CD4-positive, alpha-beta T cell treated with Interferon alpha-2 for 1 hour (primary cell): ENCODE measurements around the gene SCGB2A2.

Source experiments
- DNase-seq, 2 donors: peaks; one replicate each; pipeline ENCODE4 v3.0.0-alpha.2; 2020 to 2022

Gene SCGB2A2

DNA sequence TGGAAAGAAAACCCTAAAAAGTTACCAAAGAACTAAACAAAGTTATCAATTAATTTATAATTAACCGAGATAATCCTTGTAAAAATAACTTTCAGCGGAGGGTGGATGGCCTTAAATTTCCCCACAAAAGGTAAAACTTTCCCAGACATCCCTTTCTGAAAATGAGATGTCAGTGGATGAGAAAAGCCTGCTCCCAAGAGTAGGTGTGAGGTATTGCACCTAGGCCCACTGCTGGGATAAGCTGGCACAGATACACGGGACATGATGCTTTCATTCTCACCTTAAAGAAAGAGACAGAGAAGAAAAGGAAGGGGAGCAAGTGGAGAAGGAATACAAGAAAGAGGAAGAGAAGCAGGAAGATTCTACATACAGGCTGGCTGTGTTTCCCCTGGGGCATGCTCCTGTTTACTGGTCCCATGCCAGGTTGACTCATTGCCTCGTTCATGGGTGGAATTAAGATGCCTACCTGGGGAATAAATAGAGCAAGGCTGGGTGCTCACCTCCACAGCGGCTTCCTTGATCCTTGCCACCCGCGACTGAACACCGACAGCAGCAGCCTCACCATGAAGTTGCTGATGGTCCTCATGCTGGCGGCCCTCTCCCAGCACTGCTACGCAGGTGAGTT is at the start of gene SCGB2A2:
TSS of gene SCGB2A2 (plus strand) at position 505 of the 625 bp plus-strand sequence. CDS start at position 564, 59 bp downstream.
- no peak for DNase-seq

DNA sequence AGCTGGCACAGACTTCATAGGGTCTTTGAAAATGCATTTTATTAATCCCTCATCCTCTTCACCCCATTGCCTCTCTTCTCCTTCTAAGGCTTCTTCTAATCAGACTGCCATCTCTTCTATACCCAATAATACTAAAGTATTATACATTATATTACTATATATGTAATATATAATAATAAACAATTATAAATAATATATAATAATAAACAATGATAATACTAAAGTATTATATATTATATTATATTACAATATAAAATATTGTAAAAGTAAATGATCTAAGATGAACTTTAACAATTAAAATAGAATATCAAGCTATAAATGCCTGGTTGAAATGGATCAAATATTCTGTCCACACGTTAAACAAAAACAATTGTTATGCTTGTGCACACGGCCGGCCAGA is 48.5 kb upstream of the SCGB2A2 start:
- no peak for DNase-seq

DNA sequence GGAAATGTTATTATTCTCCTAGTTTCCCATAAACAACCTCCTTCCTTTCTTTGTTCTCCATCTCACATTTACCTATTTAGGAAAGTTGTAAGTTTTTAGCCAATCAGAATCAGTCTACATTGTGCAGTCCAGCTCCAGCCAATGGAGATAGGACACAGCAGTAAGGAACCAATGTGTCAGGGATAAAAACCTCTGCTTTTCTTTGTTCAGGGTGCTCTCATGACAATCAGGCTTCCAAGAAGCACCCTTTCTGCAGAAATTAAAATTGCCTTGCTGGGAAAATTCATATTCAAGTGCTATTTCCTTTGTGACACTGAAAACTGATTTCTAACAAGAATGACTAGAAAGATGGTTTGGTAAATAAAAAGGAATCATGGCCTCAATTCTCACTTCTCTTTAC is 46.9 kb upstream of the SCGB2A2 start:
- no peak for DNase-seq

DNA sequence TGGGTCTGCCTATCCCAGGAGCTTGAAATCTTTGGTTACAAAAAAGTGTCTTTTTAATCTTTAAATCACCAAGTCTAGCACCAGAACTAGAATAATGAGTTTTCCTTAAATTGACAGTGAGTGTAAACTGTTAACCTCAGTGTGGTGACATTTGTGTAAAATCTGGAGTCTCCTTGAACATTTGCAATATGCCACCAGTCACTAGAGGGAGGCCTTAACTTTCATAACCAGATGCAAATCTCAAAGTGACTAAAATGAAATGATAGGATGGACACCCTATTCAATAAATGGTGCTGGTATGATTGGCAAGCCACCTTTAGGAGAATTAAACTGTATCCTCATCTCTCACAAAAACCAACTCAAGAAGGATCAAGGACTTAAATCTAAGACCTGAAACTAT is 36.2 kb upstream of the SCGB2A2 start:
- no peak for DNase-seq

DNA sequence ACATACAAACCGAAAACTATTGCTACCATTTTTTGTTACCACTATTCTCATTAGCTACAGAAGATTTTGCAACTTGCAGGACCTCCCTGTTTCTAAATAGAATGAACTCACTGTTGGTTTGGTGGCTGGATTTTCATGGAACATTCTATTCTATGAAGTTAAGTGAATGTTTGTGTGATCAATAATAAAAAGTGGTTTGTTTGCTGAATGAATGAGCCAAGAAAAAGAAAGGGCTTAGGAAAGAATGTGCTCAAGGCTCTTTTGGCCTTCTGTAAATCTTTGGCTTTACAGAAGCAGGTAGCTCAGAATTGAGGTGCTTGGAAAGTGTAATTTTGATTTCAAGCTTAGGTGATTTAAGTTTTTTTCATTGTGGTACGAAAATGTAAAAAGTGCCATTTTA is 33.8 kb upstream of the SCGB2A2 start:
- DNase-seq = no peak

DNA sequence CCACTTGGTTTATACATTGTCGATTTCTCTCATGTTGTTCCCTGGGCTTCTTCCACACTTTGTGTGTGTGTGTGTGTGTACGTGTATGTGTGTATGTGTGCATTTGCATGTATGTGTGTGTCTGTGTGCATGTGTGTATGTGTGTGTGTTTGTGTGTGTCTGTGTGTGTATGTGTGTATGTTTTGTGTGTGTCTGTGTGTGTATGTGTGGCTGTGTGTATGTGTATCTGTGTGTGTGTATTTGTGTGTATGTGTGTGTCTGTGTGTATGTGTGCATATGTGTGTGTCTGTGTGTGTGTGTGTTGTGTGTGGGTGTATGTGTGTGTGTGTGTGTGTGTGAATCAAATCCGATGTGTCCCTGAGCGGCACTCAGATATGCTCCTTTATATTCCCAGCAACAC is 32.5 kb upstream of the SCGB2A2 start:
- no peak for DNase-seq

DNA sequence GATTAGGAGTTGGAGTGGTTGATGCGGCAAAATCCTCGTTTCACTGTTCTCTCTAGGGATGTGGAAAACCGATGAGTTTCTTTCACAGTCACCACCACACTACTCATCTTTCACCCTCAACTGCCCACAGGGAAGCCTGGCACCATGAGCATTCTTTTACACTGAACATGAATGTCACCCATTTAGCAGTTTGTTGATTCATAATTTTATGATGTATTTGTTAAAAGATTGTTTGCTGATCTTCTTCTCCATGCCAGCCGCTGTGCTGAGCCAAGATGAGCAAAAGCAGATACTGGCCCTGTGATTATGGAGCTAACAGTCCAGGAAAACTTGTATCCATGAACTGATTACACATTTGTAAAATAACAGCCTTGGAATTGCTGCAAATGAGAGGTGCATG is 31.8 kb upstream of the SCGB2A2 start:
- DNase-seq = no peak

DNA sequence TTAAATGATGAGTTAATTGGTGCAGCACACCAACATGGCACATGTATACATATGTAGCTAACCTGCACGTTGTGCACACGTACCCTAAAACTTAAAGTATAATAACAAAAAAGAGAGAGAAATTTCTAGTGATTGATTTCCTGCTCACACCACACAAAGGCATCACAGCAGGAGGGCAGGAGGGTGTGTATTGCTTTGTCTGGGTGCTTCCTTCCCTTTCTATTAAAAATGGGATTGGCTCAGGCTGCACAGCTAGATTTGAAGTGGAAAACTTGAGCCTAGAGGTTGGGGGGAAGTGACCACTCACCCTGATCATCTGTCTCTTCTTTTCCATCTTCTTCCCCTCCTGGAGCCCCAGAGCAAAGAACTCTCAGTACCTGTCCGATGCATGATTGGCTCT is 28.9 kb upstream of the SCGB2A2 start:
- no peak for DNase-seq

DNA sequence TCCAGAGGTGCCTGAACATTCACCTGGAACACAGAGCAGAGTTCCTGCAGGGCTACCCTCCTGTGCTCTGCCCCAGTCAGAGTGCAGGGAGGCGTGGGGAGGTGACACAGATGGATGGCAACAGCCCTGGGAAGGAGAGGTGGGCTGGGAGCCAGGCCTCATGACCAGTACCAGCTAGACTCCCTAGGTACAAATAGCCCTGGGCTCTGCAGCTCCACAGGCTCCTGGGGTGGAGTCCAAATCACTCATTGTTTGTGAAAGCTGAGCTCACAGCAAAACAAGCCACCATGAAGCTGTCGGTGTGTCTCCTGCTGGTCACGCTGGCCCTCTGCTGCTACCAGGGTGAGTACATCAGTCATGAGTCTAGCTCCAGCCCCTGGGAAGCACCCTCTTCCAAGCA is 27.9 kb upstream of the SCGB2A2 start, which contains the start of gene SCGB1D2:
TSS of gene SCGB1D2 (plus strand) at position 219 of the 400 bp plus-strand sequence. CDS start at position 288, 69 bp downstream.
- DNase-seq = no peak

DNA sequence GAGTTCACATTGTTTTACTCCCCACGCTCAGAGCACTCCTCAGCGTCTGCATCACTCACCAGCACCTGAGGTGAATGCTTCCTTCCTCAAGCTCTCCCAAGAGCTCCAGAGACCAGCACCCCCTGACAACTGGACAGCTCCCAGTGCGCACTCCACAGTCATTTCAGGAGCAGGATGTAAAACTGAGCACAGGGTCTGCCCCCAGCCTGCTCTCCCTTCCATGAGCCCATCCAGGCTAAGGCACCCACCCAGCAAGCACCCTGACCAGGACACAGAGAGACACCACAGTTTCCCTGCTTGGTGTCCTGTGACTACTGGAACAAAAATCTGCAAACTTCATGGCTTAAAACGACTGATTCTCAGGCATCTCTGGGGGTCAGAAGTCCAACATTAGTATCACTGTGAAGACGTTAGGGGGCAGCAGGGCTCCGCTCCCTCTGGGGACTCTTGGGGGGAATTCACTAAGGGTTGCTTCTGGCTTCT is 24.6 kb upstream of the SCGB2A2 start:
- DNase-seq = no peak

DNA sequence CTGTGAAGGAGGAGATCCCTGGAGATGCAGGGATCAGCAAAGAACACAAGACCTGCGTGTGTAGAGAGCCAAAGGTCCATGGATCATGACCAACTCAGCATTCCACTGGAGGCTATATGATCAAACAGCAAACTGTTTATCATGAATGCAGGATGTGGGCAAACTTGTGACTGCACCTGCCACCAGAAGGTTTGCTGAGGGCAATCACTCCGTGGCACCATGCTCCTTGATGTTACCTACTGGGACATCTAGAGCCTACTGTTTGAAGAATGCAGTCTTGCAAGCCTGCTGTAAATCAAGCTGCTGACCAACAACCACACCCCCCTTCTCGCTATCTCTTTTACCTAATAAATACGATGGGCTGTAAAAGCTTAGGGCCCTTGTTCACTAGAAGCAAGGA is 18.3 kb upstream of the SCGB2A2 start:
- no peak for DNase-seq

DNA sequence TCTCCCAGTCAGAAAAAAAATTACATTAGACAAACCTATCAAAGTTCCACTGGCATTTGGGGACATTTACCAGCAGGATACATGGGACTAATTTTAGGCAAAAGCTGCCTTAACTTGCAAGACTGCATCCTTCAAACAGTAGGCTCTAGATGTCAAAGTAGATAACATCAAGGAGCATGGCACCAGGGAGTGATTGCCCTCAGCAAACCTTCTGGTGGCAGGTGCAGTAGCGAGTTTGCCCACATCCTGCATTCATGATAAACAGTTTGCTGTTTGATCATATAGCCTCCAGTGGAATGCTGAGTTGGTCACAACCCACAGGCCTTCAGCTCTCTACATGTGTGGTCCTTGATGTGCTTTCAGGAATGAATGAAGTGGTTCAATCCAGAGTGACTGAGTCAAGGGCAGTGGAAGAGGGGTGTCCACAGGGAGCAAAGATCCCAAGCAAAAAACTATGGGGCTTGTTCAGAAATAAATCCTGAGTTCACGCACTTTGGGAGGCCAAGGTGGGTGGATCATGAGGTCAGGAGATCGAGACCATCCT is 15.9 kb upstream of the SCGB2A2 start:
- DNase-seq = no peak

DNA sequence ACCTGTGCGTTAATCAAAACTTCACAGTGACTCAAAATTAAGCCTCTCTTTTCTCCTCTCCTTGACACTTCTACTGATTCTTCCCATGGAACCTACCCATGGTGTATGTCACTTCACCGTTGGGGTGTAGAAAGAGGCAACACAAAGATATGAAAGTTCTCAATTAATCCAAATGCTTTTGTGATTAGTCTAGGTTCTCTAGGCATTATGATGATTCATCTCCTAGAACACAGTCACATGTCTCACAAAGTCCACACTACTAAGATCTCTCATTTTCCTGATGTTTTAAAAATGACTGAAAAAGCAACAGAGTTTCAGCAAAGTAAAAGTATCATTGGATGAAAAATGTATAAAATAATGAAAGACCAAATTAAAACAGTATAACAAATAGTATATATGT is 13.7 kb upstream of the SCGB2A2 start:
- DNase-seq = no peak

DNA sequence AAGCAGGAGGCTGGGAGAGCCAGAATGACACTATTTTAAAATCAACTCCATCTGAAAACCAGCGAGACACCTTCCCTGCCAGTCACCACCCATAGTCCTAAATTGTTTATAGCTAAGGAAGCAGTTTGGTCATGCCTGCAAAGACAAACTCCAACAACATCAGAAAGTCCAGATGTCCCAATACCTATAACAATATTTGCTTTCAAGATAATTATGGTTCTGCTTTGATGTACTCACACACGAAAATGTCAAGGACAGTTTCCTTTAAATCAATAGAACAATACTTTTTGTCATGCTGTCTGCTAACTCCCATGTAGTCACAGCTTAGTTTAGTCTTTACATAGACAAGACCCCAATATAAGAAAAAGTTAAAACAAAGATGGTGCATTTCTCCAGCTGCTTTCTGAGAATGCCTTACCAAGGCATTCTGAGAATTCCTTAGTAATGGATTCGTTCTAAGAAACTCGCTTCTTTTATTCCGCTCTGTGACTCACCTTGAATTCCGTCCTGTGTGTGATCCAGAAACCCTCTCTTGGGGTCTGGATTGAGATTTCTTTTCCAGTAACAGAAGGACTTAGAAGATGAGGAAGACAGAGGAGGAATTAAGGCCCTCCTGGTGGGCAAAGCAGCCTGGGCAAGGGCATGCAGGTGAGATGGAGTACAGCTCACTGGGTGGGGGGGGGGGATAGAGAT is 9.6 kb upstream of the SCGB2A2 start:
- no peak for DNase-seq

DNA sequence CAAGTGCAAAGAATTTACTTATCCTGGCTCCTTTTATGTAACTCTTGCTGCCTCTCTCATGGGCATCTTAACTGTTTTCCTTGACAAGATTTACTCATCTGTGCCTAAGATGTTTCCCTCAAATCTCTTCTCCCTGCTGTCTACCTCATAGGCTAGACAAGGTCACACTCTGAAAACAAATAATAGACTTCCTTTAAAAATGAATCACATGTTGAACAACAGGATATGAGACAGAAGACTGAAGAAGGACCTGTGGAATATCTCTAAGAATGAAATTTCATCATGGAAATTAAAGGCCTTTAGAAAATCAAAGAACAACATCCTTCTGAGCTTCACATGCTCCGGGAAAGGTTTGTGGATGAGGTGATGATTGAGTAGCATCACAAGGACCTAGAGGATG is 6.0 kb upstream of the SCGB2A2 start:
- no peak for DNase-seq

DNA sequence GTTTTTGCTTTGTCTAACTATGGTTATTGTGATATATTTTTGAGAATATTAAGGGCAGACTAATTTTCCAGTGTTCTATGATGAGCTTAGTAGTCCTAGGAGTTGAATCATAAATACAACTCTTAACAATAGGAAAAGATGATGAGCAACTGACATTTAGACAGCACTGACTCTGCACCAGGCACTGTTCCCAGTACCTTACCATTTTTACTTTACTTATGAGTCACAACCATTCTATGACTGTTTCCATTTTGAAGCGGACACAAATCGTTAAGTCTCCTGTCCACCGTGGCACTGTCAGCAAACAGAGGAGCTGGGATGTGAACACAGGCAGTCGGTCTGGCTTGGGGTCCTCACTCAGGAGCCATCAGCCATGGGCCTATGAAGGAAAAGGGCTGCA is 3.4 kb upstream of the SCGB2A2 start:
- no peak for DNase-seq

DNA sequence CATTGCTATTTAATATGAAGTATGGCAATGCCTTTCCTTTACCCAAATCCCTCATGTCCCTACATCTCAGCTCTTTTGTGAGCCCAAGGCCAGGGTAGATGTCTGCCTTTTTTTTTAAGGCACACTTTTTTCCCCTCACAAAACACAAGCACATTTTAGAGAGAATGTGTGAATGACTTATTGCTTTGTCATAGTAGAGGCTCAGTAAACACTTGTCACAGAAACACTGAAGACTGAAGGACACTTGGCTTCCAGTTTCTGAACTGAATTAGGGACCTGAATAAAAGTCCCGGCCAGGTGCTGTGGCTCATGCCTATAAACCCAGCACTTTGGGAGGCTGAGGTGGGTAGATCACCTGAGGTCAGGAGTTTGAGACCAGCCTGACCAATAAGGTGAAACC is 2.9 kb upstream of the SCGB2A2 start:
- DNase-seq = no peak

DNA sequence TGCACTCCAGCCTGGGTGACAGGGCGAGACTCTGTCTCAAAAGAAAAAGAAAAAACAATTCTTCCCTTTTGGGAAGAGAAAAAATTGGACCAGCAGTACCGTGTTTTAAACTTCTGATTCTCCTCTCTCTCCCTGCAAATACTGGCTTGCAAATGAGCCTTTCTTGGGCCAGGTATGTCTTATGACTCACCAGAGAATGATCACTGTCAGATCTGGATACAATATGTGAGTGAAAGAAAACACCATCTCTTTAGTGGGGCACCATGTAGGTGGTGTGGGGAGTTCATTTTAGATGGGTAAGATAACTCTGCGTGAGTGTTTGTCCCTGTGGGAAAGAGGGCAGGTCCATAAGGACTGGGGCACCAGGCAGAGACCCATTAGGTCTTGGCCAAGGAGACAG is 2.4 kb upstream of the SCGB2A2 start:
- DNase-seq = no peak

DNA sequence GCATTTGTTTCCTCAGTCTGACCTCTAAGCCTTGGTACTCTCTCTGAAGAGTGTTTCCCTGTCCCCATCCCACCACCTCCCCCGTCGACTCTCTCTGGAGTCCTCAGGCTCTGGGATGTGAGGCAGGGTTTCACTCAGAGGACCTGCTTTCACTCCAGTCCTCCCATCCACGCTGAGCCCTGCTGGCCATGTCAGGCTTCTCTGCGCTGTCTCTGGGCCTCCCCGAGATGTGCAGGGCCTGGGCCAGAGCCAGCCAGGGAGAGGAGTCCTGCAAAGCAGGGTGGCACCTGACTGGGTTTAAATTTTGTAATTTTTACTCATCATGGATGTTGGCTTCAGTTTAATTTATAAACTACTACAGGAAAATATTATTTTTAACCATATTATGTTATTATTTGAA is 3.3 kb downstream of the SCGB2A2 start:
- DNase-seq = no peak

DNA sequence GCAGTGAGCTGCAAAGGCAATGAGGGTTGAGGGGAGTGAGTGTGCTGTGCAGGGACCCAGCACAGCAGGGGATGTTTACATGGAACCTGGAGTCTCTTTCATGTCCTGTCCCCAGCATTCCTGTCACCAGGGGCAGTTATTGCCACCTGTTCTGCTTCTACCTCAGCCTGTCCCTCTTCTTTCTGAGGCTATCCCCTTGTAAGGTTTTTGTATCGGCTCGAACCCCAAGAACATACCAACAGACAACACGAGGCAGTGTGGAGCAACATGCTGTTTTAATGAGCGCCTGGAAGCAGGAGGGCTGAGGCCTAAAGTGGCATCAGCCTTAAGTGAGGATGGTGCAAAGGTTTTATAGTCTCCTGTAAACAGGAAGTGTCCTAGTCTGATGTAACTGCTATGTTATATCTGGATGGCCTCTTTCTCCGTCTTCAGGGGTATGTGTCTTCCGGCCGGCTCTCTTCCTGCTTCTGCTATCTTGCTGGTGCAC is 3.9 kb downstream of the SCGB2A2 start:
- DNase-seq = no peak

DNA sequence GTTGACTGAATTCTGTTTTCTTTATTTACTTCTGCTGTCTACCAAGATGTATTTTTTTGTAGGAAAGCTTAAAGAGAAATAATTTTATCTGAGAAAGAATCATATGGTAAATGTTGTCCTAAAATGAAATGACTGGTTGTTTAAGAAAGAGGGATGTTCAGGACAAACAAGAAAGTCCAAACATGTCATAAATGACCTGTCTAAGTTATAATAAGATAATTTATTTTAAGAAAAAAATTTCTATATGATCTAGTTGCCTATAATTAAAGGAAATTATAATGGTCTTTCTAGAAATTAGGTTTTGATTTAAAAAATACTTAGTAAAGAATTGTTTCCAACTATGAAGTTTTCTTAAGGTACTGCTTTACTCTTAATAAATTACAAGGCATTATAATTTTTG is 10.5 kb downstream of the SCGB2A2 start:
- no peak for DNase-seq

DNA sequence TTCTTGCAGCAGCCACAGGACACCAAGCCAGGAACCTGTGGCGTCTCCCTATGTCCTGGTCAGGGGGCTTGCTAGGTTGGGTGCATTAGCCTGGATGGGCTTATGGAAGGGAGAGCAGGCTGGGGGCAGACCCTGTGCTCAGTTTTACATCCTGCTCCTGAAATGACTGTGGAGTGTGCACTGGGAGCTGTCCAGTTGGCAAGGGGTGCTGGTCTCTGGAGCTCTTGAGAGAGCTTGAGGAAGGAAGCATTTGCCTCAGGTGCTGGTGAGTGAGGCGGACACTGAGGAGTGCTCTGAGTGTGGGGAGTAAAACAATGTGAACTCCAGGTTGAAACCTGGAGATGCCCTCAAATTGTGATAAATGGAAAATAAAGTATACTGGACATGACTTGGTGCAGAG is 25.5 kb downstream of the SCGB2A2 start:
- DNase-seq = no peak

DNA sequence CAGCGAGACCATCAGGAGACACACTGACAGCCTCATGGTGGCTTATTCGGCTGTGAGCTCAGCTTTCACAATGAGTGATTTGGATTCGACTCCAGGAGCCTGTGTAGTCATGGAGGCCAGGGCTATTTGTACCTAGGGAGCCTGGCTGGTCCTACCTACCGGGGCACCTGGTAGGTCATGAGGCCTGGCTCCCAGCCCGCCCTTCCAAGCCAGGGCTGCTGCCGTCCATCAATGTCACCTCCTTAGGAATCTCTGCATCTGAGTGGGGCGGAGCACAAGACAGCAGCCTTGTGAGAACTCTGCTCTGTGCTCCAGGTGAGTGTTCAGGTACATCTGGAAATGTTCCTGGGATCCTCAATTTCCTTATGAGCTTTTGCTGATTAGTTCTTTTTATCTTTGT is 29.0 kb downstream of the SCGB2A2 start, which contains the start of gene SCGB1D4:
TSS of gene SCGB1D4 (minus strand) at position 101 of the 400 bp plus-strand sequence. CDS start at position 36, 65 bp downstream.
- no peak for DNase-seq

DNA sequence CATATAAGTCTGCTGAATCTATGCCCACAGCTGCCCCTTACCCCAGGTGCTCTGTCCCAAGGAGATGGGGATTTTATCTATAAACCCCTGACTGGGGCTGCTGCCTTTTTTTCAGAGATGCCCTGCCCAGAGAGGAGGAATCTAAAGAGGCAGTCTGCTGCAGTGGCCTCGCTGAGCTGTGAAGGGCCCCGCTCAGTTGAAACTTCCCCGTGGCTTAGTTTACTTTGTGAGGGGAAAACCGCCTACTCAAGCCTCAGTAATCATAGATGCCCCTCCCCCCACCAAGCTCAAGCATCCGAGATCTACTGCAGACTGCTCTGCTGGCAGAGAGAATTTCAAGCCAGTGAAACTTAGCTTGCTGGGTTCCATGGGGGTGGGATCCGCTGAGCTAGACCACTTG is 36.3 kb downstream of the SCGB2A2 start:
- DNase-seq = no peak
